SHP77 (cell line): ENCODE measurements around the gene DBN1.
"Not testable (repeated sequence)": the region's sequence is repeated elsewhere in the genome, so short reads cannot be mapped to it uniquely, and the experiment has no call there.

Source experiments
- DNase-seq, 2 experiments: peaks; one replicate each; lab custom pipeline; 2025; lab: John Stamatoyannopoulos, UW

Gene DBN1

DNA sequence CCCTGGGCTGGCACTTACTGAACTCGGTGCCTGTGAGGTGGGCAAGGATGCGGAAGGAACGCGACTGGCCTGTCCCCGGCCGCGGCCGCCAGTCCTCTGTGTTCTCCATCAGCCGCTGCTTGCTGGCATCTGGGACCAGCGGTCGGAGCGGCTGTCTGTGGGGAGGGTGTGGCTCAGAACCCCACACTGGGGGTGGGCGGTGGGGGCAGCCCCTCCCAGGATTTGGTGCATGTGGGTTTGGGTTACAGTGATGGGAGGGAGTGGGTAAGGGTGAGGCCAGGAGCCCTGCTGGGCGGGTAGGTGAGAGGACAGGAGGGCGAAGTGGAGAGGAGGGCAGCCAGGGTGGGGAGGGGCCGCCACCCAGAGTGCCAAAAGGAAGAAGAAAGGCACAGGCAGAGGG is 17.6 kb upstream of the DBN1 start:
- no peak for DNase-seq

DNA sequence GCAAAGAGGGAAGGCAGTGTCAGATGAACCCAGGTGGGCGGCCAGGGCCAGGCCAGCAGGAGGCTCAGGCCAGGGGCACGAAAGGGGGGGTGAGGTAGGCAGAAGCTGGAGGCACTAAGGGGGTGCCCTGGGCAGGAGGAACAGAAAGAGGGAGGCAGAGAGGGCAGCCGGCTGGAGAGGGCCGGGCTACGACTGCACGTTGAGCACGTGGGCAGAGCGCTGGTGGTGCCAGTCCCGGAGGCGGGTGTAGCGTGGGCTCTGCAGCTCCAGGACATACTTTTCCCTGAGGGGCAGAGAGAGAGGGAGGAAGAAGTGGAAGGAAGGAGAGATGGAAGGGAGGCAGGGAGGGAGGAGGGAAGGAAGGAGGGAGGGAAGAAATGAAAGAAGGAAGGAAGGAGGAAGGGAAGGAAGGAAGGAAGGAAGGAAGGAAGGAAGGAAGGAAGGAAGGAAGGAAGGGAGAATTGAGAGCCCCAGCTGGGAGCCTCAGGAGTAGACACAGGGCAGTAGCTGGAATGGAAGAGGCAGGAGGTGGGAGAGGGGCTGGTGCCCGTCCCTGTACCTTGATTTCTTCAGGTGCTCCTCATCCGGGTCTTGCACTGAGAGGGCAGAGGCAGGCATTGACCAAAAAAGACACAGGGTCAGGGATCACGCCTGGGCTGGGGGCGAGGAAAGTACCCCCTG is 17.0 kb upstream of the DBN1 start:
- no peak for DNase-seq

DNA sequence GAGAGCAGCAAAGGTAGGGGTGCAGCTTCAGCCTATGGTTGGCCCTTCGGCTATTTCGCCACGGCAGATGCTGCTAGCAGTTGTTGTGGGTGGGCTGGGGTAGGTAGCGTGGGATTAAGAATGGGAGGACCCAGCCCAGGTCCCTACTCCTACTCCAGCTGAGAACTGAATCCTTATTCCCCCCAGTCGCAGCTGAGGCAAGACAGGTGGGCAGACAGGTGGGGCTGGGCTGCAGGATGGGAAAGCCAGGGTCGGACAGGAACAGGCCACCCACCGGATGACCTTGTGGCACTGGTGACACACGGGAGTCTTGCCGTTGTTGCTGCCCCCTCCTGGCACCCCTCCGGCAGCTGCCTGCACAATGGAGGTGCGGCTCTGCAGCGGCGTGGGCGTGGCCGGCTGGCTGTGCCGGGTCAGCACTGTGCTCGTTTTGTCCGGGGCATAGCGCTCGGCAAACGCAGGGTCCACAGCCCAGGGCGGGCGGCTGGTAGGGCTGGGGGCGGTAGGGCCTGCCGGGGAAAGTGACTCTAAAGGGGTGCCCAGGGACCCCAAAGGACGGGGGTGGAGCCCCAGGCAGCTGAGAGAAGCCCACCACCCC is 15.8 kb upstream of the DBN1 start:
- no peak for DNase-seq

DNA sequence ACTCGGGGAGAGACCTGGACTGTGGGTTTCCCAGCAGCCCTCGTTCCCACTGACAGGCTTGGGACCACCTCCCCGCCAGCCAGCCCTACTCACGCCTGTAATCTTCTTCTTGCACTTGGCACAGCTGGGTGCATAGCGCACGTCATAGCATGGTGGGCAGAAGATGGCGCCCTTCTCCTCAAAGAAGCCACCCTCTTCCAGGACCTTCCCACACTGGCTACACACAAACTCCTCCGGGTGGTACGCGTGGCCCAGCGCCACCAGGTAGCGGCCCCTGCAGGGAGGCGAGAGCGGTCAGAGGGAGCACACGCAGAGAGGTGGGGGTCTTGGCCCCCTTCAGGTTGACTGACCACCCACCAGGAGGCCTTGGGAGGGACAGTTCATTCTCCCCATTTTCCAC is 14.5 kb upstream of the DBN1 start:
- no peak for DNase-seq

DNA sequence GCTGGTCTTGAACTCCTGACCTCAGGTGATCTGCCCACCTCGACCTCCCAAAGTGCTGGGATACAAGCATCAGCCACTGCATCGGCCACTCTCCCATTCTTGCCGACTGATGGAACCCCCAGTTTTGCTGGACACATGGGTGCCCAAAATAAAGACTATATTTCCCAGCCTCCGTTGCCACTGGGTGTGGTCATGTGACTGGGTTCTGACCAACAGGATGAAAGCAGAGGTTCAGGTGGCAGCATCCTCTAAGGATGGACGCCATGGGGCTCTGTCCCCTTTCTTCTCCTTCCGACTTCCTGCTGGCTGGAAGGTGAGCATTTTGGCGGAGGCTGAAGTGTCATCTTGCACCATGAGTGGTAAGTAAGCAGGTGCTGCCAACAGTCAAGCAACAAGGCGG is 13.7 kb upstream of the DBN1 start:
- DNase-seq, result no peak

DNA sequence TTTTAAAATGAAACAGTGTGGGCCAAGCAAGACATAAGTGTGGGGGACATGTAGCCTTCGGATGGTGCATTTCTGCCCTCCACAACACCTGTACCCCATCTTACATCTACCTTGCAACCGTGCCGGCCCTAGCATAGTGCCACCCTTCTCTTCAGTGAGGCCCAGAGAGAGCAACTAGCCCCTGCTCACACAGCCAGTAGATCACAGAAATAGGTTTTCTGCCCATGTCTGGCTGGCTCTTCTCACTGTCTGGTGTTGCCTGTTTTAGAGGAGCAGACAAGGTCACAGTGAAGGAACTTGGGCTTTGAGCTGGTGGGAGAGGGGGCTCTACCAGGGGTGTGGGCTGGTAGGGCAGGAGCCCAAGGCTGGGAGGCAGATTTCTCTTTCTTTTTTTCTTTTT is 12.8 kb upstream of the DBN1 start:
- DNase-seq, result no peak

DNA sequence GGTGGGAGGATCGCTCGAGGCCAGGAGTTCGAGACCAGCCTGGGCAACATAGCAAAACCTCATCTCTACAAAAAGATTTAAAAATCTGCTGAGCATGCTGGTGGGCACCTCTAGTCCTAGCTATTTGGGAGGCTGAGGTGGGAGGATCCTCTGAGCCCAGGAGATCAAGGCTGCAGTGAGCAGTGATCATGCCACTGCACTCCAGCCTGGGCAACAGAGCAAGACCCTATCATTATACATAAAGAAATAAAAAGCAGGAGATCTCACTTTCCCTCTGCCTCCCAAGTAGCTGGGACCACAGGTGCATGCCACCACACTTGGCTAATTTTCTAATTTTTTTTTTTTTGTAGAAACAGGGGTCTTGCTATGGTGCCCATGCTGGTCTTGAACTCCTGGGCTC is 12.3 kb upstream of the DBN1 start:
- not testable (repeated sequence) for DNase-seq

DNA sequence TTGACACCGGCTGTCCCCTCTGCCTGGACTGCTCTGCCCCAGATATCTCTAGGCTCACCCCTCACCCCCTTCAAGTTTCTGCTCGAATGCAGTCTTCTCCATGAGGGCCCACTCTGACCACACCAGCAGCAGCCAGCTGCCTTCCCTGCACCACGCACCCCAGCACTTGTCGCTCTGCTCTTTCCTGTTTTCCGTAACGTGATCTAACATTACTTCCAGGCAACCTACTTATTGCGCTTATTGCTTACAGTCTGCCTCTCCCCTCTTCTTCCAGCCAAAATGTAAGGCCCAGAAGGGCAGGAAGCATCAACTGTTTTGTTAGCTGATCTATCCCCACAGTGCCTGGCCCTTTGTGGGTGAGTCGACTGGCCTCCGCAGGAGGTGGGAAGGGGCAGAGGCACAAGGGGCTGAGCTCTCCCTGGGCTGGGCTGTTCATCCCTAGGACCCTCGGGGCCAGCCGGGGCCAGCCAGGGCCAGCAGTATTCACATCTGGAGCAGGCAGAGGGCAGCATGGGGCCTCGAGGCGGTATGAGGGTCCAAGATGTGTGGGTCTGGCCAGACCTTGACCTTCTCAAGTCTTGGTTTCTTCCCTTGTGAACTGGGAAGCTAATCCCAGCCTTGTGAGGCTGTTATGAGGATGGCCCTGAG is 11.6 kb upstream of the DBN1 start:
- no peak for DNase-seq

DNA sequence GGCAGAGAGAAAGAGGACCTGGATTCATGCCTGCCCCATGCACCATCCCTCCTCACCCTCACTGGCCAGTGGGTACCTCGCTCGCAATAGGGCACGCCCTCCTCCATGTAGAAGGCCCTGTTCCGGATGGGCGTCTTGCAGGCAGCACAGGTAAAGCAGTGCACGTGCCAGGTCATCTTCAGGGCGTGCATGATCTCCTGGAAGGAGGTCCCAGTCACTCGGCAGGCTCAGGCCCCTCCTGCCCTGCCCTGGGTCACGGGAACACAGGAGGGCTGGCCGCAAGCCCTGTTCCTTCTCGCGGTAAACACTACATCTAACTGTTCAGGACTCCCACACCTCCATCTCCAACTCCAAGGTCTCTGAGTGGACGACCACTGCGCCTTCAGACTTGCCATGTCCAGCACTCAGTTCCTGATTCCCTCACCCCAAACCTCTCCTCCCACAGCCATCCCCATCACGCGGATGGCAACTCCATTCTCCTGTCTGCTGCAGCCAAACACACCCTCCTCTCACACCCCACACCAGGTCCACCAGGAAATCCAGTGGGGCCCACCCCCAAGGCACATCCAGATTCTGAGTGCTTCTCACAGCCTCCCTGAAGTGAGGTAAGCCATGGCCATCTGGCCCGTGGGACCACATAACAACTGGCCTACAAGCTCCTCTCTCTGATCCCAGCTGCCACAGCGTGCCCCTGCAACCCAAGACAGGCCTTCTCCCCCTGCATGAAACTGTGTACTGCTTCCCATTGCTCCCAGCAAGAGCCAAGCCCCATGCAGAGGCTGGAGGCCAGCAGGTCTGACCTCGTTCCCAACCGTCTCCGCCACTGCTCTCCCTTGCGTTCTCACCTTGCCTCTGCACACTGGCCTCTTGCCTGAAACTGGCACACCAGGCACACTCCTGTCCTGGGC is 10.8 kb upstream of the DBN1 start:
- no peak for DNase-seq

DNA sequence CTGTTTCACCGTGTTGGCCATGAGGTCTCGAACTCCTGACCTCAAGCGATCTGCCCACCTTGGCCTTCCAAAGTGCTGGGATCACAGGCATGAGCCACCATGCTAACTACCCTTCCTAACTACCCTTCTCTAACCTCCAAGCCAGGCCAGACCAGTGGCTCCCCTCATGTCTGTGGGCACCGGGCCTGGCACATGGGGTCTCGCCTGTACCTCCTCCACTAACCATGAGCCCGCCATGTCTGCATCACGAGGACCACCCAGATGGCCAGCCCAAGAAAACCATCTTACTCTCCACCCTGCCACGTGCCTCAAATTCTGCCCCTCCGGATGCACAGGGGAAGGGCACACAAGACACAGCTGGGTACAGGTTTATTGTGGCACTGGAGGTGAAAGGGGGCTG is 9.6 kb upstream of the DBN1 start:
- no peak for DNase-seq

DNA sequence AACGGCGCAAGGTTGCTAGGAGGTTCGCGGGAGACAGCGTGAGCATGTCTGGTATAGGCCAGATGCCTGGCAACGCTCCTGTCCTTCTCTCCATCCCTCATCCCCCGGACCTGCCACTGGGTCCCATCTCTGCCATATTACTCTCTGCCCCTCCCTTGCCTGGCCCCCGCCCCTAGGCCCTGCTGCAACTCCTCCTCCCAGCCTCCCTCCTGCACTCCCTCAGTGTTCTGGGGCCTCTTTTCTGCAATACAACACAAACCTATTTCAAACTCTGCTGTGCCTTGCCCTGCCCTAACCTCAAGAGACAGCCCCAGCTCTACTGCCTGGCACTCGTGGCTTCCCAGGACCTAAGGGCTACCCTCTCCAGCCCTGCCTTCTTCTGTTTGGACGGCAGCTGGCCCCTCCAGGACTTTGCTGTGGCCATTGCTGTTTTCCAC is 8.9 kb upstream of the DBN1 start:
- DNase-seq, result no peak

DNA sequence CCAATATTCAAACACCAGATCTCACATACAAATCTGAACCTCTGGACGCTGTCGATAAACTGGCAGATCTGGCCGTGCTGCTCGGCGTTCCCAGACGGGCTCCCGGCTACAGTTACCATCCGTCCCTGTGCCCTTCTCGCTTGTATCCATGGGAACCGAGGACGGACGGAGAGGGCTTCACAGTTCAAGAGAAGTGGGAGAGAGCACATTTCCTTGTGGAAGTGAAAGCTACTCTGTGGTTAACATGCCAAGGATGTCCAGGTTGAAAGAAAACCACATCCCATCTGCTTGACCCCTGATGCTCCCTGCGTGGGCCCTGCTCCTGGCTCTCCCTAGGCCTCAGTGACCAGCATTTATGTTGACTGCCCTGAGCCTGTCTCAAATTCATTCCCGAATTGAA is 6.3 kb upstream of the DBN1 start:
- peak; percentile 38 to 39 for DNase-seq

DNA sequence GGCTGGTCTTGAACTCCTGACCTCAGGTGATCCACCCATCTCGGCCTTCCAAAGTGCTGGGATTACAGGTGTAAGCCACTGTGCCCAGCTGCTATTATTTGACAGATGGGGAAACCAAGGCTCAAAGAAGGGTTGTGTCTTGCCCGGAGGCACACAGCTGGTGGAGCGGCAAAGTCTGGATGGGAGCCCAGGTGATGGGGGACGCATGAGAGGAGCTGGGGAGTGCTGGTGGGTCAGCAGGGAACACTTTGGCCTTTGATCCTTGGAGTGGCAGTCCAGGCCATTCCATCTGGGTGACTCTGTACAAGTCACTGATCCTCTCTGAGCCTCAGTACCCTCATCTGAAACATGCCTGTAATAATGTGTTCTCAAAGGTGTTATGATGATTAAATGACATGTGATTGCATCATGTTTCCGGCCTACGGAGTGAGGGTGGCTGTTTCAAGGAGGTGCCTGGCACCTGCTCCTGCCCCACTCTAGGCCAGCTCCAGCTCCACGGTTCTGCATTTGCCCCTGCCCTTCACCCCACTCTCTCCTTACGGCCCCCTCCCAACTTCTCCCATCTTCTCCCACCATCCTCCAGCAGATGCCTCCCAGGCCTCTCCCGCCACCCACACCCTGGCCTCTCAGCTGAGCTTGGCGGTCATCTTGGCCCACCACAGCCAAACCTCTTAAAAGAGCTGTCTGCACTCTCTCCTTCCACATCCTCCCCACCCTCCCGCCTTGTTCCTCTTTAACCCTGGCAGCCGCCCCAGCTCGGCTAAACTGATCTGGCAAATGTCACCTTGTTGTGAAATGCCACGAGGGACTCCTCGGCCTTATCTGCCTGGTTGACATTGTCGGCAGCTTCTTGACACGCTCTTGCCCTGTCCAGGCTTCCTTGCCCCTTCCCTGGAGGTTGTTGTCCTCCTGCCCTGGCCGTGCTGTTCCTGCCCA is 5.5 kb upstream of the DBN1 start:
- DNase-seq, result peak; percentile 52 to 64

DNA sequence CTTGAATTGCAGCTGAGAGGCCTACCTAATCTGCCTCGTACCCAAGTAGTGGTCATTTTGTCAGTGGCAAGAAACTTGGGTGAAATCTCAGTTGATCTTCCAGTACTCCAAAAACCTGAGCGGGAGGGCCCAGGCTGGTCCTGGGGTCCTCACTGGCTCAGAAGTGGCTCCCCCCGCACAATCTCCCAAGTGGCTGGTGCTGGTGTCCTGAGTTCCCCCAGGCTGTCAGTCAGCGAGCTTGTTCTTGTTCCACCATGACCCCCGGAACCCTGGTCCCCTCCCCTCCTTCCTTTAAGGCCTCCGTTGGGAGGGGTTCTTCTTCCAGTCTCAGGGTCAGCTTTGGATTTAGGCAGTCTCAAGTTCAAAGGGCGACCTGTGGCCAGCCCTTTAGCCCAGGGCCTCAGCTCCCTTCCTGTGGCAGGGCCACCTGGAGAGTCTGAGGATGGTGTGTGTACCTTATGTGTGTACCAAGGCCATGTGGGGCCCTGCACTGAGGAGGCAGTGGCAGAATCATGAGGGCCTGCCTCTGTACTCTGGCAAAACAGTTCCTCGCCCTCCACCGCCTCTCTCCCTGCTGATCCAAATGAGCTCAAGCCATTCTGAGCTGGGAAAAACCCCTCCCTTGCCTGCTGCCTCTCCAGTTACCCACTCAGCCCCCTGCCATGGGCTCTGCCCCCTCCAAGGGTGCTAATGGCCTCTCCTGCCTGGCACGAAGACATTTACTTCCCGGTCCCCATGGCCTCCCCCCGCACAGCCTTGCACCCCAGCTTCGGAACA is 4.5 kb upstream of the DBN1 start:
- DNase-seq, result no peak

DNA sequence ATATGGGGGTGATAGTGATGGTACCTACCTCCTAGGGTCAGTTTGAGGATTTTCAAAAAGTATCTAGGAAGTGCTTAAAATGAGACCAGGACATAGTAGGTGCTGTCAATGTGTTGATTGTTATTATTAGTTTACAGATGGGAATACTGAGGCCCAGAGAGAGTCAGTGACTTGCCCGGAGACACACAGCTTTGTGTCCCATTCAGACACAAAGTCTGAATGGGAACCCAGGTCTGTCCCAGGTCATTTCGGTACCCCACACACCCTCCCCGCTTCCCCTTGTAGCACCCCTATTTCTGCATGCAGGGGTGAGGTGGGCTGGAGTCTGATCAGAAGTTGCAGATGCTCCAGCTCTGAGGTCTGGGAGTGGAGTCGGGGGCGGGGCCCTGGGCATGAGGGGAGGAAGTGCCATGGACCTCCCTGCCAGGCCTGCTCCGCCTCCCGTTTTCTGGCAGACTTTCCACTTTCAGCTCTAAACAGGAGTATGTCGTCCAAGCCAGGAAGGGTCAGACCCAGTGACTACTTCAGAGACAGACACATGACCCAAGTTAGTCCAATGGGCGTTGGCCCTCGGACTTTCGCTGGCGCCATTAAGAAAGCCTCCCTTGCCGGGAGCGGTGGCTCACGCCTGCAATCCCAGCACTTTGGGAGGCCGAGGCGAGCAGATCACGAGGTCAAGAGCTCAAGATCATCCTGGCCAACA is 3.2 kb upstream of the DBN1 start:
- DNase-seq, result no peak

DNA sequence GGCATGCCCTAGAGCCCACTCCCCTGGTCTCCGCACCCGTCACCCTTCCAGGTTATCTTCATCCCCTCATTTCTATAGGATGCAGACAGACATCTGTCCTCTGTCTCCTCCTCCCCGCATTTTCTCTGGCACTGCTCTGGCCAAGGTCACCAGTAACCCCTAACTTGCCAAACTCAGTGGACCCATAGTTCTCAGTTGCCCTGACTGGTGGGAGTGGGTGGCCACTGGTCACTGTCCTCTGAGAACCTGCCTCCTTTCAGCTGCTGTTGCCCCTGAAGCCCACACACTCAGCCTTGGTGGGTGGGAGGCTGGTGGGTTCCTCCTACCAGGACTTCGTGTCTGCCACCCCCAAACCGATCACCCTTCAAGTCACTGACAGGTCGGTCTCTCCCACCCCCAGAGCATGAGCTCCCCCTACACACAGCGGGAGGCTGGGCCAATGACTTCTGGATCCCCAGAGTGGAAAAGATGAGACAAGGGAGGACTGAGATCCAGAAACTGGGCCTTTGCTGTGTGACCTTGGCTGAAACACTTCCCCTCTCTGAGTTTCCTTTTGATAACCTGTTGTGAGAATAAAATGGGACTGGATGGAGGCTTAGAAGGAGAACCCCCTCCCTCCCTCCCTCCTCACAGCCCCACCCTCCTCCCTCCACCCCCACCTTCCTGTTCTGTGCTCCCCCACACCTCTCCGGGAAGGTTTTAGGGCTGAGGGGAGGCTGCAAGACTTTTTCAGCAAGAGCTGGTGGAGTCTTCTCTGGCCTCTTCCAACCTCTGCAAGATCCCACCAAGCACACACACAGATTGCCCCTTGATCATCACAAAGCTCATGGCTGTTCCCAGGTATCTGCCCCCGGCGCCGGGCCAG is 2.4 kb upstream of the DBN1 start:
- no peak for DNase-seq

DNA sequence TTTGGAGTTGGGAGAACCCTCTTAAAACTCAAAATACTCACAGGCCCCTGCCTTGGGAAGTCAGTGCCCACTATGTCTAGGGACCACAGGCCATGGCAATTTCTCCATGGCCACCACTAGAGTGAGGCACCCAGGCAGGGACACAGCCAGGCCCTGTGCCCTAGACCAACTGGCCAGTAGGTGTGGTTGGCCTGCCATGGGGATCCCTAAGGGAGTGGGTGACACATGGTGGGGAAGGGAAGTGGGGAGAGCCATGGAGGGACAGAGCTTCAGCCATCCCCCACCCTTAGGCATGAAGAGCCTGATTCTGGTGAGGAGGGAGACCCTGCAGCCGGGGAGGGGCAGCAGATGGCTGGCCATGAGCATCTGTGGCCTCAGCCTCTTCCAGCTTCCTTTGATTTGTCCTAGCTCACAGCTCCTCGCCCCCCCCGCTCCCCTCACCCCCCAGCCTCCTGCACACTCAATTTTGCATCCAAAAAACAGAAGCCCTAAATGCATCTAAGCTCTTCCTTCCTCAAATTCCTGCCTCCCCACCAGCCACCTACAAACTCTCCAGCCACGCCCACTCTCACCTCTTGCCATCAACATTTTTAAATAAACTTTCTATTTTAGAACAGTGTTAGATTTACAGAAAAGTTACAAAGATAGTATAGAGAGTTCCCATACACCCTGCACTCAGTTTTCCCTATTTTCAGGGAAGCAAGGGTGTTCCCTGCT is 1.6 kb upstream of the DBN1 start:
- no peak for DNase-seq

DNA sequence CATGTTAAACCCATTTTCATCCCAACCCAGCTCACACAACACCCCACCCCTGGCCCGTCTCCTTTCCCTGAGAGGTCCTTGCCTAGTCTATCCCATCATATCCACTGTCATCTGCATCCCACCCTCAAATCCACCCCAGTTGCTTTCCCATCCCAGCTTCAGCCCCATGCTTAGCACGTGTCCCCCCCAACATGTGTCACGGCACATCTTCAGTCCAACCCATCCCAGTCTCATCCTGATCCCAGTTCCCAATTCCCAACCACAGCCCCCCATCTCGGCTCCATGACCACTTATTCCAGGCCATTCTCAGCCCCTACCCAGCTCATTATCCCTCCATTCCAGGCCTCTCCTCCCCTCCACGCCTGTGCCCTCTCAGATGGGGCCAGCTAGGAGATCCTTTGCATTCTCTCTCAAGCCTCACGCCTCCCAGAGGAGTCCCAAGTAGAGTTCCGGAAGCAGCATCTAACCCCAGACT is 605 bp upstream of the DBN1 start:
- no peak for DNase-seq
